ENCODE measurements around the gene IRAK2. TPM values are rescaled to one million over a fixed set of nuclear protein-coding genes. Genes with fewer than 3 reads are reported as not detected.

The IRAK2 gene
- total RNA-seq, 1 experiment from 2014 or later, result 0.61 TPM

- no peak overlapping the region for H3K9ac ChIP-seq (ENCODE audit: extremely low read depth, insufficient read length, low read length)
- no peak for TF ChIP-seq CTCF (conservative IDR thresholded peaks at IDR 0.05)
- H3K9me3 Mint-ChIP-seq, result no peaks in the 10 kb centered on the region; a peak in 1 of 5 replicates
These were observed 64.9 kb downstream of the IRAK2 start for GRCh38 chr3:10229576-10229975.

More at GRCh38 chr3:10229576-10229975, 64.9 kb downstream of the IRAK2 start:
- H2BK20ac ChIP-seq (ENCODE audit: low read depth, low read length, poor library complexity, severe bottlenecking), result no peak overlapping the region
- Mint-ChIP-seq H3K27me3 (ENCODE audit: low read depth) (no peaks in the 10 kb centered on the region), H3K27ac (no peak overlapping the region), H3K4me1 (peaks cover 15 to 28% of the 10 kb centered on the region in 2 experiments), H3K4me3 (no peak overlapping the region), H3K36me3 (ENCODE audit: insufficient read depth in 1 of 3, low read depth in 3 of 3) (peaks cover 0 to 2% (median 0%) of the 10 kb centered on the region in 3 experiments; a peak in 1 of 7 replicates)
- DNase-seq, result no peak
- no peak overlapping the region for H4K5ac ChIP-seq (ENCODE audit: insufficient read length, low read depth, low read length)
- no CpG with 5 or more reads among the region's 7 CpGs for WGBS (ENCODE audit: extremely low coverage, insufficient read length, low lambda C conversion rate)
- H3K18ac ChIP-seq (ENCODE audit: insufficient read length, low read depth, low read length), result no peak overlapping the region
- H3K4me2 ChIP-seq (ENCODE audit: insufficient read depth, insufficient read length, low read length), result no peak overlapping the region
- no peak overlapping the region for H3K14ac ChIP-seq (ENCODE audit: insufficient read depth, low read length)
- no peak overlapping the region for H4K8ac ChIP-seq (replicated peaks; ENCODE audit: insufficient read length, low read depth, low read length)
- H3K56ac ChIP-seq (ENCODE audit: insufficient read length, low read depth, low read length), result no peak overlapping the region
- no peak overlapping the region for H2BK120ac ChIP-seq (ENCODE audit: low read depth, low read length, poor library complexity, severe bottlenecking)
- H3T11ph ChIP-seq (ENCODE audit: low read length), result no peak overlapping the region
- H2AFZ ChIP-seq (ENCODE audit: low read length), result no peak overlapping the region
- H4K91ac ChIP-seq (ENCODE audit: insufficient read length, low read depth, low read length), result no peak overlapping the region
- H3K9me3 ChIP-seq (ENCODE audit: control insufficient read depth, low read depth, low read length), result no peaks in the 10 kb centered on the region
- no peak overlapping the region for H2AK5ac ChIP-seq (ENCODE audit: insufficient read length, low read length)
- no peaks in the 10 kb centered on the region for H3K27me3 ChIP-seq (ENCODE audit: insufficient read depth, low read length)
- H3K23ac ChIP-seq (ENCODE audit: insufficient read length, low read depth, low read length), result no peak overlapping the region
- H4K20me1 ChIP-seq (ENCODE audit: control insufficient read depth, insufficient read depth, insufficient read length), result no peaks in the 10 kb centered on the region
- H2BK15ac ChIP-seq (ENCODE audit: low read depth, low read length), result no peak overlapping the region
- no peaks in the 10 kb centered on the region for H3K79me2 ChIP-seq (ENCODE audit: insufficient read depth, low read length)
- H2BK12ac ChIP-seq (ENCODE audit: insufficient read length, low read depth, low read length), result no peak overlapping the region
- no peak overlapping the region for H3K4ac ChIP-seq (ENCODE audit: low read depth, low read length)
- no peak overlapping the region for H2BK5ac ChIP-seq (ENCODE audit: insufficient read length, low read length)
- peaks cover 4% of the 10 kb centered on the region; the same call in 1 of the 2 replicates for H3K4me1 ChIP-seq (ENCODE audit: insufficient read depth, low read length)
- no peaks in the 10 kb centered on the region for H3K79me1 ChIP-seq (ENCODE audit: insufficient read depth, low read depth, low read length, poor library complexity, severe bottlenecking)
- no peaks in the 10 kb centered on the region for H3K23me2 ChIP-seq (ENCODE audit: insufficient read length, low read depth, low read length, poor library complexity, severe bottlenecking)
- no peak overlapping the region for H3K27ac ChIP-seq (ENCODE audit: insufficient read length, low read depth, low read length)

Measured in H9 (cell line).